Psoas muscle (tissue), 8 donors: ENCODE measurements around the gene RAB6D. TPM values are rescaled to one million over a fixed set of nuclear protein-coding genes. Genes with fewer than 3 reads are reported as not detected.
"Not testable (repeated sequence)": the region's sequence is repeated elsewhere in the genome, so short reads cannot be mapped to it uniquely, and the experiment has no call there.

Experiments
- ATAC-seq, 4 donors: fragments of 200-7000 bp; cut with Tn5 transposase; one replicate each; pipeline ENCODE4 v1.9.1; 2020; ENCODE audit warnings: moderate library complexity in 3 of 4, mild to moderate bottlenecking in 2 of 4
- DNase-seq, 2 donors: peaks; one replicate each; pipeline ENCODE4 v3.0.0-alpha.2; 2020
- H3K27ac ChIP-seq: fragments of 200-600 bp; one replicate; pipeline ENCODE4 v1.8.0; 2022
- H3K27me3 ChIP-seq, 3 donors: fragments of 200-600 bp in 1 of 3; one replicate each; pipeline versions ENCODE4 v1.6.1 to v1.8.0; 2013 to 2022; ENCODE audit warnings: low read length in 2 of 3, mild to moderate bottlenecking in 2 of 3, moderate library complexity in 1 of 3; ENCODE audit not compliant: insufficient read depth in 3 of 3
- H3K36me3 ChIP-seq, 2 donors: fragments of 200-600 bp in 1 of 2; one replicate each; pipeline versions ENCODE4 v1.6.1 to v1.8.0; 2013 to 2022; ENCODE audit warnings: low read depth in 1 of 2, mild to moderate bottlenecking in 1 of 2, moderate library complexity in 1 of 2; ENCODE audit not compliant: insufficient read depth in 1 of 2
- H3K4me1 ChIP-seq: fragments of 200-600 bp; one replicate; pipeline ENCODE4 v1.8.0; 2022
- H3K4me3 ChIP-seq: fragments of 200-600 bp; one replicate; pipeline ENCODE4 v1.8.0; 2022; ENCODE audit warnings: mild to moderate bottlenecking
- H3K9me3 ChIP-seq: fragments of 200-600 bp; one replicate; pipeline ENCODE4 v1.8.0; 2022
- CTCF ChIP-seq: fragments of 200-600 bp; IDR thresholded peaks from one replicate; pipeline ENCODE4 v1.8.0; 2022; ENCODE audit warnings: antibody characterized with exemption
- WGBS, 3 donors: extraction: QIAGEN DNeasy Blood & Tissue Kit; methylation state at CpG; one replicate each; pipeline versions ENCODE4 v1.1.6 to v1.1.7; 2013; 5-methylcytosine and 5-hydroxymethylcytosine counted together
- intact Hi-C, 2 donors: fragments of 100-400 bp; cut with DNase I; formaldehyde crosslinking; loops; one replicate each; pipeline versions ENCODE4 v1.11.0 to v1.14.2; 2022
- long read RNA-seq, 2 donors: library from polyadenylated mRNA; unstranded; transcript quantifications; one replicate each; pipeline ENCODE4 v2.0.0, GENCODE V29; 2021
- polyA plus RNA-seq, 3 donors: library from polyadenylated mRNA; stranded (reverse); fragments of 200-250 nt; gene quantifications; one replicate each; pipeline ENCODE4 v1.2.3, GENCODE V29; 2013
- total RNA-seq, 4 donors: library from RNA; stranded (reverse); fragmentation: NEBNext Ultra II Directional in 2 of 4; extraction: Animal tissue kit (Norgen Biotek cat#: 25700) in 2 of 4; gene quantifications; one replicate each; pipeline versions ENCODE4 v1.2.1 to v1.2.4, GENCODE V29; 2021 to 2023
- donor health status: healthy with polysubstance abuse.
- donor health status: DM: no; HTN: no; CAD: no; lungs with moderate emphysema.
- donor health status: Bipolar disorder and iron deficiency.
- donor health status: healthy.
- donor health status: DM: yes; HTN: yes; CAD: no.
- donor health status: DM: no; HTN: no; CAD: no.
- donor health status: DM: no; HTN: no; CAD: no.
- donor health status: DM: yes; HTN: yes; CAD: no.

The RAB6D gene
- total RNA-seq (not detected), polyA plus RNA-seq (under 1 TPM; 0.01 to 0.07 (median 0.04) TPM)
- long read RNA-seq, donor 1 = 0 reads
- long read RNA-seq, donor 2 = 0 reads

GRCh38 chr2:131363703-131364186, at the start of gene RAB6D:
Gene RAB6D (minus strand): TSS chr2:131364168. CDS start chr2:131363720, 448 bp downstream.
- DNase-seq, H3K27ac ChIP-seq, H3K9me3 ChIP-seq, H3K36me3 ChIP-seq, intact Hi-C loops, H3K4me1 ChIP-seq: not testable (repeated sequence)
- WGBS, 3 donors = 2 to 6% (median 5%) methylated on average over 23 to 41 of the region's 50 CpGs
- H3K4me3 ChIP-seq = peak within 1 kb of the TSS; percentile 43
- H3K27me3 ChIP-seq = peaks cover 2 to 42% (median 6%) of the 10 kb centered on the region in 3 donors
- ATAC-seq = peak in 2 of 4 donors; percentile 37 to 46

GRCh38 chr2:131413148-131413747, 49.3 kb upstream of the RAB6D start:
- no peaks in the 10 kb centered on the region for H3K36me3 ChIP-seq
- WGBS, 3 donors = 0 to 3% (median 1%) methylated on average over 7 of the region's 7 CpGs
- no peak overlapping the region for H3K4me3 ChIP-seq
- no peaks in the 10 kb centered on the region for H3K9me3 ChIP-seq
- intact Hi-C loops = loop anchor here in 1 of 2 donors (5.0 to 10.0 kb wide), 3 partner anchors 258 to 732 kb away; no protein-coding TSS in a partner anchor
- TF ChIP-seq CTCF = peak; percentile 80
- ATAC-seq (peak; percentile 56 to 73 (median 62)), DNase-seq (no peak)
- H3K4me1 ChIP-seq = no peaks in the 10 kb centered on the region
- peaks cover 0 to 20% (median 1%) of the 10 kb centered on the region in 3 donors for H3K27me3 ChIP-seq
- H3K27ac ChIP-seq = no peak overlapping the region

- H3K4me3 ChIP-seq = no peak overlapping the region
- peaks cover 0 to 36% (median 3%) of the 10 kb centered on the region in 3 donors for H3K27me3 ChIP-seq
- ATAC-seq (no peak), DNase-seq (no peak)
- no peak overlapping the region for H3K27ac ChIP-seq
- TF ChIP-seq CTCF = no peak
- intact Hi-C loops = loop anchor here in 1 of 2 donors (5.0 to 10.0 kb wide), 3 partner anchors 255 to 735 kb away; no protein-coding TSS in a partner anchor
- no peaks in the 10 kb centered on the region for H3K4me1 ChIP-seq
- WGBS, 3 donors = 70 to 79% (median 77%) methylated on average over 2 of the region's 2 CpGs
- H3K9me3 ChIP-seq = no peaks in the 10 kb centered on the region
- no peaks in the 10 kb centered on the region for H3K36me3 ChIP-seq
Measured at GRCh38 chr2:131410173-131410572, 46.2 kb upstream of the RAB6D start.

- H3K27me3 ChIP-seq = peaks cover 0 to 36% (median 3%) of the 10 kb centered on the region in 3 donors
- H3K36me3 ChIP-seq = no peaks in the 10 kb centered on the region
- no peaks in the 10 kb centered on the region for H3K4me1 ChIP-seq
- ATAC-seq (no peak), DNase-seq (no peak)
- H3K27ac ChIP-seq = no peak overlapping the region
- H3K4me3 ChIP-seq = no peak overlapping the region
- H3K9me3 ChIP-seq = no peaks in the 10 kb centered on the region
- no peak for TF ChIP-seq CTCF
- intact Hi-C loops = no loop called here
Measured at GRCh38 chr2:131408778-131409177, 44.8 kb upstream of the RAB6D start.

- Histone ChIP-seq H3K27me3 (peaks cover 0 to 36% (median 3%) of the 10 kb centered on the region in 3 donors), H3K36me3 (no peaks in the 10 kb centered on the region), H3K4me1 (no peaks in the 10 kb centered on the region), H3K9me3 (no peaks in the 10 kb centered on the region), H3K4me3 (no peak overlapping the region), H3K27ac (no peak overlapping the region)
- no peak for DNase-seq
- TF ChIP-seq CTCF = no peak
- ATAC-seq = no peak
- intact Hi-C loops = no loop called here
Measured at GRCh38 chr2:131408207-131408606, 44.2 kb upstream of the RAB6D start.
